ENCODE data around the gene NFATC1.
A peak's percentile ranks its signal among the peaks of the same experiment; 100 is the strongest.

The NFATC1 gene

DNA sequence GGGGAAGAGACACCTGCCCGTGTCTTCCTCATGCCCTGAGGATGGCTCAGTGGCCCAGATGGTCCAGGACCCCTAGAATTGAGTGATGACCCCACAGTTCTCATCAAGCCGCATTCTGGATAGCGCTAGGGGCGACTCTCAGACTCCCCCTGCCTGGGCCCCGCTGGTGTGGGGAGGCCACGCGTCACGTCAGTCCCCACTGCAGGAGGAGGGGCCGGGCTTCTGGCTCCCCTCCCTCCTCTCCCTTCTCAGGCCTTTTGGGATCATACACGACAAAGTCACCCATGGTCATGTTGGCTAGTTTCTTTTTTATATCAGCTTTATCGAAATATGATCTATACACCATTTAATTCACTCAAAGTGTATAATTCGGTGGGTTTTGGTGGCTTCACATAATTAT is 61.5 kb downstream of the NFATC1 start:
- DNase-seq (ENCODE audit: low spot score) = no peak

DNA sequence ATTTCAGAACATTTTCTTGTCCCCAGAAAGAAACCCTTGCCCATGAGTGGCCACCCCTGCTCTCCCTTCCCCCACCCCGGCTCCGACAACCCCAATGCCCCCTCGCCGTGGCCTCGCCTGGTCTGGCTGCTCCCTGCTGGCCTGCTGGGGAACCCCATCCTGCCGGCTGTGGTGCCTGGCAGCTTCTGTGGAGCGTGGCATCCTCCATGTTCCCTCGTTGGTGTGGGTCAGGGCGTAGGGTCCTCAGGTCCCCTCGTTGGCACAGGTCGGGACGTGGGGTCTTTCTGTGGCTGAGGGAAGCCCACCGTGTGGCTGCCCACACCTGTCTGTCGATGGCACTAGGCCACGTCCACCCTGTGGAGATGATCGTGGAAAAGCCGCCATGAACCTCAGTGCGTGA is 61.9 kb downstream of the NFATC1 start:
- no peak for DNase-seq (ENCODE audit: low spot score)

DNA sequence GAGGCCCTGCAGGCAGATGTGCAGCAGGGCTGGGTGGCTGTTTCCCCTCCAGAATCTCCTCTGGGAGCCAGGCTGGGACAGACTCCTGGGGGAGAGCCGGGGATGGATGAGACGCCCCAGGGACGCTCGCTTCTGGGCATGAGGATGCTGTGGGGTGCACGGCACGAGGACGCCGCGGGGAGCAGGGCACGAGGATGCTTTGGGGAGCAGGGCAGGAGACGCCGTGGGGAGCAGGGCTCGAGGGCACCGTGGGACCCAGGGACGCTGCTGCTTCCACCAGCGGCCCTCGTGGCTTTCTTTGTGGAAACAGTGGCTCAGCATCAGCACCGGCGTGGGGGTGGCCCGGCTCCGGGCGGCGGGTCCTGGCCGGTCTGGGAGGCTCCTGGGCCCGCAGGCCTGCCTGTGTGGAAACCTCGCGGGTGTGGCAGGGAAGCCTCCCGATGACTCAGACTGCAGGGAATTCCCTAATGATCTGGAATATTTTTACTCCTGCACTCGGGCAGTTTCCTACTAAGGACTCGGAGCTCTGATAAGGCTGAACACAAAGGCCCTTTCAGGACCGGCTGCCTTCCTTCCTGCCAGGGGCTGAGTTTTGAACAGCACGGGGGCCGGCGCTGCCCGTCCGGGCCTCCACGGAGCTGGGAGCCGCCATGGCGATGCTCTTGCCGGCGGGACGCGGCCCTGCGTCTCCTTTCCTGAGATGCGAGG is 62.6 kb downstream of the NFATC1 start:
- peak; percentile 72 for DNase-seq (ENCODE audit: low spot score)

DNA sequence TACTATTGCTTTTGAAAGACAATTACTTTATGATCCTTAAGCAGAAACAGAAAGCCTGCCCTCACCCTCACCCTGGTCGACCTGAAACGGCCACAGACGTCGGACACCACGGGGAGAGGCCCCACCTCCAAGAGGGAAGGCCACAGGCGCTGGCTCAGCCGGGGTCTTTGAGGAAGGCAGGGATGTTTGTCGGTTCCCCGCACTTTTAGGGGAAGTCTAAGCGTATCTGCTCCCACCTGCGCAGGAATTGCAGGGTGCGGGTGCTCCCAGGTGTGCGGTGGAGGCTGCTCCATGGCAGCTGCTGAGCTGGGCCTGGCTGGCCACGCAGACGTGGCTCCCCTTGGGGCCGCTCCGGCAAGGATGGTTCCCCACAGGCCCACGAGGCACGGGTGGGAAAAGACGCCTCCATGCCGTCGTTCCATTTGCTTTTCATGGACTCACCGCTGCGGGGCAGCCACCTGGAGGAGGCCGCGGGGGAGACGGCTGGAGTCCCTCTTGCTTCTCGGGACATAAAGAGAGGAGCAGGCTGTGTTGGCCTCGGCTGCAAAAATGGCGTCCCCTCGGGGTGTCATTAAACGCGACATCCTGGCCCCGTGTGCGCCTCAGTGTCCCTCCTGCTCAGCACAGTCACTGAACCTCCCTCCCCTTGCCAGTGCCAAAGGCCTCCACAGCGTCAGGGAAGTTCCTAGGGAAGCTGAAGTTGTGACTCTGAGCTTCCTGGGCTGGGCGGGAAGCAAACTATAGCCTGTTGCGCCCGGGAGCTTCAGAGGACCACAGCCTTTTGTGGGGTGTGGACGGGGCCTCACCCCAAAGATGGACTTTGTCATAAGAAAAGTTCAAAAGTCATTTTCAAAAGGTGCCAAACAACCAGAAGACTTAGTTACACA is 63.4 kb downstream of the NFATC1 start:
- DNase-seq (ENCODE audit: low spot score) = no peak

DNA sequence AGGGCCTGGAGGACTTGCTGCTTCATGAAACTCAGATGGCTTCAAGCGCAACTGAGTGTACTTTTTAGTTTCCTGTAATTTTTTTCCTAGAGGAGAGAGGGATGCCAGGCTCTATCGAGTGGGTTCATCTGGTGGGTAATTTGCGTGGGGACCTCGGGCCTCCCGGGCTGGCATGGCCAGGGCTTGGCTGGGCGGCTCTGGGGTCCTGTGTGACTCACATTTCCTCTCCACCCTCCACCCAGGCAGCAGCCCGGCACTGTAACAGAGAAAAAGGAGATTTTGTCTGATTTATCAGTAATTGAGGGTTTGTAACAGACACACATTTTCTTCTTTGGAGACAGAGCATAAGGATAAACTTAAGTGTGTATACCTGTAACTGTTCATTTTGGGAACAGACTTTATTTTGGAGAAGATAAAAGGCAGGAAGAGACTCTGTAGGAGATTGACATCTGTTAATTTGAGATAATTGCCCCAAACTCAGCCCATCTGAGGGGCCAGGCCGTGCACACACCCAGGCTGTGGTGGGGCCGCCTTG is 64.3 kb downstream of the NFATC1 start:
- DNase-seq (ENCODE audit: low spot score) = no peak

DNA sequence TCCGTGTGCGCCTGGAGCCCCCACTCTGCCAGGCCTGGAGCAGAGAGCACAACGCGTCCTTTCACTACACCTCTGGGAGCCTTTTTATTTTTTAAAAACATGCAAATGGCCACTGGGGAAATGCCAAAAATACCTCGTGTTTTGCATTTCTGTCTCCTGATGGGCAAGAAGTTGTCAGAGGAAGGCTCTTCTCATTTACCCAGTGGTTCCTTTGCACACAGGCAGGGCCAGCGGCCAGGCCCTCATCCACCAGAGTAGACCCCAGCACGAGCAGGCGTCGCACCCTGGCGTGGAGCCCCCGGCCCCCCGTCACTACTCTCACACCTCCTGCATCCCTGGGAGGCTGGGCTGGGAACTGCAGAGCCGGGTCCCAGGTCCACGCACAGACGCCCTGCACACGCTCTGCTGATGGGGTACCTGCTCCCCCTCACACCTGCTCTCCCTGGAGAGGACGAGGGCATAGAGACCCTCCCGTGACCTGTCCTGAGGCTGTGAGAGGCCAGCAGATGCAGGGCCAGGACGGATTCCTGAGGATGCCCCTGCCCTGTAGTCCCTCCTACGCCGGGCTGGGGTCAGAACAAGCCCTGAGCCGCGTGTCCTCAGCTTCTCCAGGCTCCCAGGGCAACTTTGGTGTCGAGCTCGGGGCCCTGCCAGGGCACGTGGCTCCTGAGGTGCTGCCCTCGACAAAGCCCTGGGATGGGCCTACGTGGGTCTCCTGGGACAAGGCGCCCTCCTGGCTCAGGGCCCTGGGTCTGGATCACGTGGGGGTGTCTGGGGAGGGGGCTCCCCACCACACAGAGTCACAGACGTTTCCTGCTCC is 65.0 kb downstream of the NFATC1 start:
- DNase-seq (ENCODE audit: low spot score) = no peak

DNA sequence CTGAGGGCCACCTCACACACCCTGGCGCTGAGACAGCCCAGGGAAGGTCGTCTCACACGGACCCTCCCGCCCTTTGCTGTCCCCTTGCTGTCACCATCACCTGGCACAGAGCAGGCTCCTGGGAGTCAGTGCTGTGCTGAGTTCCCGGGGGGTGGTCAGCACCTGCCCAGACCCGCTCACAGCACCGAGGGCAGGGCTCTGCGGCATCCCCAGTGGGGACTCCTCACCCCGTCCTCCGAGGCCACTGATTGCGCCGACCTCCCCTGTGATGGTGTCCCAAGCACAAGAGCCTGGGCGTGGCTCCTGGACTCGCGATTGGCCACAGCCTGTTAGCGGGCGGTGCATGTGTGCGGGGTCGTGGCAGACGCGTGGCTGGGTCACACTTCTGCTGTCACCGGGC is 65.9 kb downstream of the NFATC1 start:
- no peak for DNase-seq (ENCODE audit: low spot score)

DNA sequence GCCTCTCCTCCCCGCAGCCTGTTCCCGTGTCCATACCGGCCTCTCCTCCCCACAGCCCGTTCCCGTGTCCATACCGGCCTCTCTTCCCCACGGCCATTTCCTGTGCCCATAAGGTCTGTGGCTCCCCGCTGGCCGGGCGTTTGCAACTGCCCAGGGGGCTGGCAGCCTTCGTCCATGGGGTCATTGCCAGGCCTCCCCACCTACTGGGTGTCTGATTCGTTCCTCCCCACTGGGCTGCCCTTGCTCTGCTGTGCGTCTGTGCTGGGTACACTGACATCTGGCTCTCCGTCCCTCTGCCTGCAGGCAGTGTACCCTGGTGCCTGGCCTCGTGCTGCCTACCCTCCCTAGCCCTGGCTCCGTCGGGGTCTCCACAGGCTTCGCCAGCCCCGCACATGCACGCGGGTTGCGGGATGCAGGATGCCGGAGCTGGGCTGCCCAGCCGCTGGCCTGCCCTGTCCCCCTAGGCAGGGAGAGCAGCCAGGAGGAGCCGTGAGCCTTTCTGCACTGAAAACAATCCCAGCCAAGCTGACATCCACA is 67.8 kb downstream of the NFATC1 start:
- DNase-seq (ENCODE audit: low spot score) = no peak

DNA sequence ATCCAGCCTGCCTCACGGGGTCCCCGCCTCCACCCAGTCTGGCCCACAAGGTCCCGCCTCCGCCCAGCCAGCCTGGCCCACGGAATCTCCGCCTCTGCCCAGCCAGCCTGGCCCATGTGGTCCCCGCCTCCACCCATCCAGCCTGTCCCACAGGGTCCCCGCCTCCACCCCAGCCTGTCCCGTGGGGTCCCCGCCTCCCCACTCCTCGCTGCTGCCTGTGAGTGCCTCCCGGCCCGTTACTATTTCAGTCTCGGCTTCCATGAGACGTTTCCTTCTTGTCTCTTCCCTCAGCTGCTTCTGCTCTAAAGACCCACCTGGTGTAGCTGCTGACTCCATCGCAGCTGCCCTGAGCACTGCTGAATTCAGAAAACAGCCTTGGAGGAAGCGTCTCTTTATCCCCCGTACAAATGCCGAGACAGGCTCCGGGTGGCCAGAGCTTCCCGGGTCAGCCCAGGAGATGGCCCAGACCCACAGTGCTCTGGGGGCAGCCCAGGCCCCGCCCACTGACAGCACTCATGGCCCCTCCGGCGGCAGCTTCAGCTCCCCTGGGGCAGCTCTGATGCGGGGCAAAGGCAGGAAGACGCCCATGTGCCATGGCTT is 69.8 kb downstream of the NFATC1 start:
- DNase-seq (ENCODE audit: low spot score) = no peak

DNA sequence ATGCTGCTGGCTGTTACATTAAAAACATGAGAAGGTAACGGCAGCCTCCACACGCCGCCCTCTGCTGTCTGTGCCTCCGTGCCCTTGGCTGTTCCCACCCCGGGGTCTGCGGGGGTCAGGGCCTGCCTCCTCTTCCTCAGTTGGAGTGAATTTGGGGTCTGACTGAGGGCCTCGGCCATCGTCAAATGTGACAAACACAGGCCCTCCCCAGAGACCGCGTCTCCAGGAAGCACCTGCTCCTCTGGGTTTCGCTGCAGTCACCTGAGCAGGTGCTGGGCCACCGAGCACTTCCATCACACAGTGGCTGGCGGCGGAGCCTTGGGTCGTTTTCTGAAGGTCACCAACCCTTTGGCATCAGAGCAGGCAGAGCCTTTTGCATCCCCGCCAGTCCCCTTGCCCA is 70.9 kb downstream of the NFATC1 start:
- no peak for DNase-seq (ENCODE audit: low spot score)

DNA sequence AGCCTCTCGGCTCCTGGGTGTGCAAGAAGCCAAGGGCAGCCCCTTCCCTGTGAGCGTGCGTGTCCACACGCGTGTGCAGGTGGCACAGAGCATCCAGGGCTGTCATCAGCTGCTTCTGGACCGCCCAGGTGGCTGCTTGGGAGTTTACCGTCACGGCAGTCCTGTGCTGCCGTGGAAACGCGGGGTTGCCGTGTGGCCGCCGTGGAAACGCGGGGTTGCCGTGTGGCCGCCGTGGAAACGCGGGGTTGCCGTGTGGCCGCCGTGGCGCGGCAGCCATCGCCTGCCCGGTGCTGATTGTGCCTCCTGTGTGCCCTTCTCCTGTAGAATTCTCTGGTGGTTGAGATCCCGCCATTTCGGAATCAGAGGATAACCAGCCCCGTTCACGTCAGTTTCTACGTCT is 71.4 kb downstream of the NFATC1 start:
- no peak for DNase-seq (ENCODE audit: low spot score)

DNA sequence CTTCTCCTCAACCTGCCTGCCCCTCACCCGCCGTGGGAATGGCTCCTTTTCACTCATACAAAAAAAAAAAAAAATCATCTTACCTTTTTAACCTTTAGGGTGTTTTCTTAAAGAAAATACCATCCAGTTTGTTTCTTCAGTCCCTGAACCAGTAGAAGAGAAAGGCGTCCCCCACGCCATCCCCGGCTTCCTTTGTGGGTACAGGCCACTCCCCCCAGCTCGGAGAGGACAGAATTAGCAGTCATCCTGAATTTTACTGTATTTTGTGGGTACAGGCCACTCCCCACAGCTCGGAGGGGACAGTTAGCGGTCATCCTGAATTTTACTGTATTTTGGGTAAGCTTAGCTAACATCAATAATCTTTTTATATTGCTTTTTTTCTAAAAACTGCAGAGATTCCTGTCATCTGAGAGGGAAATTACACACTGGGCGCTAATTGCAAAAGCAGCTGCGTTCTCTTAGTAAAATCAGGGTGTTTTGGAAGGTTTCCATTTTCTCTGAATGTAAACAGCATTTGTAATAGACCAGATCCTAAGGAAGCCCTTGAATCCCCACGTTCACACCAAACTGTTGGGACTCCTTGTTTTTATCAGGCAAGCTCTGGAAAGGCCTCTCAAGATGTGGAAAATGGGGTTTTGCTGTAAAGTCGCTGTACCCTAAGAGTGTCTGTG is 72.5 kb downstream of the NFATC1 start:
- no peak for DNase-seq (ENCODE audit: low spot score)

DNA sequence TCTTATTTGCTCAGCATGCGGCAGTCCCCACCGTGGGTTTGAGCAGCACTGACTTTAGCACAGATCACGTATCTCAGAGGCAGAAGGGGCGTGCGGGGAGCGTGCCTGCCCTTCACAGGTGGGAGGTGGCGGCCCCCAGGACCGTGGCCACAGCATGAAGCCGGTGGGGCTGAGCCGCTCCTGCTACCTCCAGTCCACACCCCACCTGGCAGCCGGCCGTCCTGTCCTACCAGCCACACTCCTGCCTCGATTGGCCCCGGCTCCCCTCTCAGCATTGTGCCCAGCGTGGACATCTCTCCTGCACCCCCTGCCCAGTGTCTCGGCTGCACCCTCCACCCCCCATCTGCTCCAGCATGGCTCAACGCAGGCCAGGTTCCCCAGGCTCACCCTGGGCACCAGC is 73.6 kb downstream of the NFATC1 start:
- no peak for DNase-seq (ENCODE audit: low spot score)

DNA sequence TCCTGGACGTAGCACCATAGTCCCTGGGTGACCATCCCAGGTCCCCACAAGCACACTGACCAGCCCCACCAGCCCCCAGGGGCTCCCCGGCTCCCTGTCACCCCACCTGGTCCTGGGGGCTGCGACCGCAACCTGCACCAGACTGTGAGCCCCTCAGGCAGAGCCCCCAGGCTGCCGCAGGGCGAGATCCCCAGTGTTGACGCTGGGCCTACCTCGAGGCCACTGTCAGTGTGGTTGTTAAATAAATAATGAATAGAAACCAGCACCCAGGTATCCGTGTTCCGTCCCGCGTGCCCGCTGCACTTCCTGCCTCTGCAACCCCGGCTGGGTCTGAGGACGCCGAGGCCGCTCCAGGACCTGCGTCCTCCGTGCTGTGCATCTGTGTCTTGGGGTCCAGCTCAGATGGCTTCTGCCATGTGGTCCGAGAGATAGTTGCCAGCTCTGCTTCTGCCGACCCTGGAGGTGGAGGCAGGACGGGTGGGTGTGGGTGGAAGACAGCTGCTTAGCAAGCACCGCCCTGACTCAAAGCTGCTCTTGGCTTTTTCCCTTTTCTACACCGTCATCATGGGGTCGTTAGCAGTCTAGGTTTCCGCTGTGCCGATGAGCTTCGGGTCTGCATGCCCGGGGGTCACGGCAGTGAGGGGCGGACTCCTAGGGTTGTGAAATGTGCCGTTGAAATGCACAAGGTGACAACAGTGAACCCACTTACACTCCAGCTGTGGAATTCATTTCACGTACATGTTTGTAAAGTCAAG is 74.2 kb downstream of the NFATC1 start:
- no peak for DNase-seq (ENCODE audit: low spot score)

DNA sequence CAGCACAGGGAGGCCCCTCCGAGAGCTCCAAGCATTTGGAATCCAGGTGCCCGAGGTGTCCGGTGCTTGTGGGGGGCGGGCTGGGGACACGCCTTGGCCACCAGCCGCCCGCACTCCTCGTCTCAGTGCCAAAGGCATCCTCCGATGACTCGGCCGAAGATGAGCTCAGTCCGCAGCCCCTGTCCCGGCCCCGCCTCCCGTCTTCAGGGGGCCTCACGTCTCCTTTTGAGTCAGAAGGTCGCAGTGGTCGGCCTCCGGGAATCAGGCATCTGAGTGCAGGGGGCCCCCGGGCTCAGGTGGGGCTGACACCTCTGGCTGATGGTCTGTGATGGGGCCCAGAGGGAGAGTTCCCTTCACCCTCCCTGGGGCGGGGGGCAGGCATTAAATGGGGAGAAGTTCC is 74.8 kb downstream of the NFATC1 start:
- no peak for DNase-seq (ENCODE audit: low spot score)

DNA sequence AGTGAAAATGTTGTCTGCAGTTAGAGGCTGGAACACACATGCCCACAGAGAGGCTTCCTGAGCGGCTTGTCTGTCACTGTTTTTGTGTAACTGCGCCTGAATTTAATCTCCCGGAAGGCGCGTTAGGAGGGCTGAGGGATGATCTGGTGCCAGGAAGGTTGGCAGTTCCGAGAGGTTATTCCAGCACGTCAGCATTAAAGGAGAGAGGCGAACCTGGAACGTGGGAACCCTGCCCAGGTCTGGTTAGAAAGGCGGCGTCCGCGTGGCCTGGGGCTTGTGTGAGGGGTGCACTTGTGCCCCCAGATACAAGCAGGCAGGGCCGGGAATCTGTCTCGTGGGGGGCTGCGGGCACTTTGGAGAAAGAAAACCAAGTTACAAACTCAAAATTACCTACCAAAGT is 75.3 kb downstream of the NFATC1 start:
- DNase-seq (ENCODE audit: low spot score) = no peak

DNA sequence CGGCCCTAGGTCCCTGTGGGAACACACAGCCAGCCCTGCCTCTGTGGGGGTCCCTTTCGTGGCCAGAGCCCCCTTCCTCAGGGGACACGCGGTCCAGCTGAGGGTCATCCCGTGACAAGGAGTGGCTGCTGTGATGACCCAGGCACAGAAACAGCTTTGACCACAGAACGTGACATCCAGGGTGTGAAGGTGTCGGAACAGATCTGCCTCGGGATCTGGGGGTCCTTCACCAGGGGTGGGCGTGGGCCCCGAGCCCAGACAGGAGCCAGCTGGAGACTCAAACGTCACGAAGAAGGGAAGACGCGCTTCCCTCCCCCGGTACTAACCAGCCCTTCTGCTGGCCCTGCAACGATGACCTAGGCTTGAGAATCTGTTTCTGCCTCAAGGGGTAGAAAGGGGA is 75.9 kb downstream of the NFATC1 start:
- no peak for DNase-seq (ENCODE audit: low spot score)

DNA sequence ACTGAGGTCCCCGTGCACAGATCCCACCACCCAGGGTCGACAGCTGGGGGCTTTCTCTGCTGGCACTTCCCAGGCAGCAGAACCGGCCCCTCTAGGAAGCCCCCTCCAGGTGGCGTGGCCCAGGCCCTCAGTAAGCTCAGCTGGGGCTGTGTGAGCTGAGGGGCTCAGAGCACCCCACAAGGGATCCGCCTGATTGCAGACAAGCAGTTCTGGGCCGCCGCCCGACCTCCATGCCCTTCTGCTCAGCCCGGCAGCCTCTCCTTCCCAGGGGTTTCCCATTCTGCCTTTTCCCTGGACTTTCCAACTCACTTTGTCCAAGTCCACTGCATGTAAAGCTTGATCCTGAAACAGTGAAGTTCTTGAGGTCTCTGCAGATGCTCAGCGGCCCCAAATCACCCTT is 76.4 kb downstream of the NFATC1 start:
- no peak for DNase-seq (ENCODE audit: low spot score)

DNA sequence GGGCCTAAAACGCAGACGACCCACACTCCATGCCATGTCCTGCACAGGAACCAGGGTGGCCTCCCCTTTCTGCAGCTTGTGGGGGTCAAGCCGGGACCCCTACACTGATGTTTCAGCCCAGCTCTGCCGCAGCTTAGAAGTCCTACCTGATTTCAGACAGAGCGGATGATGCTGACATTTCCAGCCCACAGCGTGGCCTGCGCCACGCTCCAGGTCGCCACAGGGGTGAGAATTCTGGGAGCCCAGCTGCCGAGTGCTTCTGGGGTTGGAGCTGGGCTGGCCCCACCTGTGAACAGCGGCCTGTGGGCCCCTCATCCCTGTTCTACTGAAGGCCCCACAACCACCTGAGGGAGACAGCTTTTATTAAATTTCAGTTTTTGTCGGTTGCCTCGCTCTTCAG is 77.2 kb downstream of the NFATC1 start:
- no peak for DNase-seq (ENCODE audit: low spot score)

Data from HuH-7.5 (cell line).